Measurements from ENCODE around the gene PXMP4. TPM values are rescaled to one million over a fixed set of nuclear protein-coding genes. Genes with fewer than 3 reads are reported as not detected.

PXMP4 gene
- total RNA-seq, 1 experiment from 2014 or later = 3.3 TPM

GRCh38 chr20:33680686-33681085, 39.4 kb downstream of the PXMP4 start:
- Mint-ChIP-seq H3K27me3 (ENCODE audit: low read depth) (no peaks in the 10 kb centered on the region), H3K9me3 (no peaks in the 10 kb centered on the region), H3K4me3 (no peak overlapping the region), H3K4me1 (peaks cover 23% of the 10 kb centered on the region), H3K36me3 (peaks cover 27% of the 10 kb centered on the region), H3K27ac (no peak overlapping the region)
- POLR2A ChIA-PET = no interaction called here
- no peak for DNase-seq (ENCODE audit: low spot score)
- CTCF ChIA-PET = interaction anchor here (0.6 to 4.8 kb wide), 3 partner anchors 13 to 567 kb away, joined by 3 to 24 read pairs (median 4); partner anchors contain the start of gene ACTL10
- ATAC-seq = no peak
- TF ChIP-seq ZSCAN18 (CRISPR knock-in tag; IDR thresholded peaks at IDR 0.05) (no peak), ZNF219 (CRISPR knock-in tag; IDR thresholded peaks at IDR 0.05; ENCODE audit: borderline replicate concordance) (no peak), RELA (CRISPR knock-in tag; IDR thresholded peaks at IDR 0.05; ENCODE audit: borderline replicate concordance) (no peak), ZNF532 (CRISPR knock-in tag; IDR thresholded peaks at IDR 0.05; ENCODE audit: borderline replicate concordance) (no peak), ZNF423 (CRISPR knock-in tag; IDR thresholded peaks at IDR 0.05) (no peak), KAT7 (CRISPR knock-in tag; IDR thresholded peaks at IDR 0.05; ENCODE audit: borderline replicate concordance) (no peak)

- peaks cover 25% of the 10 kb centered on the region for H3K4me1 Mint-ChIP-seq
- TF ChIP-seq NR3C1 (CRISPR knock-in tag; conservative IDR thresholded peaks at IDR 0.05; ENCODE audit: low read depth) (no peak), ATF6 (CRISPR knock-in tag; IDR thresholded peaks at IDR 0.05) (no peak), ZBTB21 (CRISPR knock-in tag; IDR thresholded peaks at IDR 0.05; ENCODE audit: borderline replicate concordance) (no peak), CDX4 (CRISPR knock-in tag; IDR thresholded peaks at IDR 0.05; ENCODE audit: borderline replicate concordance) (no peak), USF2 (CRISPR knock-in tag; IDR thresholded peaks at IDR 0.05) (no peak), PREB (CRISPR knock-in tag; IDR thresholded peaks at IDR 0.05; ENCODE audit: borderline replicate concordance) (no peak)
- no peaks in the 10 kb centered on the region for H3K27me3 Mint-ChIP-seq (ENCODE audit: low read depth)
- H3K27ac Mint-ChIP-seq = 0 out of 2 replicates have a peak overlapping the region, but pooled peaks have one; percentile 19
- ChIA-PET CTCF (interaction anchor here (0.6 to 4.8 kb wide), 3 partner anchors 12 to 1116 kb away, joined by 4 to 24 read pairs (median 4); partner anchors contain the start of gene ACTL10), POLR2A (interaction anchor here (1.2 kb wide), 1 partner anchor 13 kb away, joined by 3 read pairs; the partner anchor contains the start of gene ACTL10)
- ATAC-seq (no peak), DNase-seq (ENCODE audit: low spot score) (no peak)
- H3K36me3 Mint-ChIP-seq = peaks cover 27% of the 10 kb centered on the region
- H3K9me3 Mint-ChIP-seq = no peaks in the 10 kb centered on the region
- no peak overlapping the region for H3K4me3 Mint-ChIP-seq
These were observed 40.2 kb downstream of the PXMP4 start for GRCh38 chr20:33679758-33680485.

Data from WTC11 (cell line).